CD4-positive, alpha-beta memory T cell (primary cell): ENCODE results near the gene B3GNT5. TPM values are rescaled to one million over a fixed set of nuclear protein-coding genes. Genes with fewer than 3 reads are reported as not detected.

Experiments used
- CTCF ChIA-PET: fragments of 350-600 bp; sonication (Branson Sonifier 250); formaldehyde crosslinking; loops from one replicate; lab custom pipeline; 2021; ENCODE audit warnings: inconsistent platforms; ENCODE audit not compliant: partially characterized antibody; lab: Charles Lee
- POLR2A ChIA-PET: fragments of 350-600 bp; sonication (Branson Sonifier 250); formaldehyde crosslinking; loops from one replicate; lab custom pipeline; 2021; ENCODE audit not compliant: partially characterized antibody; lab: Charles Lee
- DNase-seq, 5 donors: peaks; one replicate each; pipeline versions ENCODE4 v3.0.0 to v3.0.0-alpha.2; 2020 to 2022; ENCODE audit warnings: mixed read lengths in 1 of 5
- H3K27ac ChIP-seq: one replicate; pipeline ENCODE4 v1.7.0; 2013; ENCODE audit warnings: low read depth, low read length
- H3K27me3 ChIP-seq: 2 replicates; pipeline ENCODE4 v1.7.0; 2013; ENCODE audit warnings: mild to moderate bottlenecking, low read length, moderate library complexity; ENCODE audit not compliant: insufficient read depth
- H3K36me3 ChIP-seq: 2 replicates; pipeline ENCODE4 v1.7.0; 2013; ENCODE audit warnings: mild to moderate bottlenecking, low read length, moderate library complexity; ENCODE audit not compliant: insufficient read depth
- H3K4me1 ChIP-seq: 2 replicates; pipeline ENCODE4 v1.7.0; 2013; ENCODE audit warnings: mild to moderate bottlenecking, low read length, moderate library complexity; ENCODE audit not compliant: insufficient read depth
- H3K4me3 ChIP-seq, 2 donors: one replicate each; pipeline ENCODE4 v1.7.0; 2013; ENCODE audit warnings: low read length in 2 of 2, mild to moderate bottlenecking in 1 of 2
- H3K9me3 ChIP-seq, 2 donors: one replicate each; pipeline ENCODE4 v1.7.0; 2013; ENCODE audit warnings: low read length in 2 of 2, control low read depth in 1 of 2; ENCODE audit not compliant: control insufficient read depth in 1 of 2
- H3K27ac Mint-ChIP-seq, 7 donors: one replicate each; pipeline ENCODE4 v1.8.0; 2020 to 2021; ENCODE audit warnings: mixed read lengths in 7 of 7, mild to moderate bottlenecking in 6 of 7, inconsistent platforms in 3 of 7, moderate library complexity in 3 of 7
- H3K27me3 Mint-ChIP-seq, 2 donors: one replicate each; pipeline ENCODE4 v1.8.0; 2020 to 2021; ENCODE audit warnings: mixed read lengths in 2 of 2
- H3K36me3 Mint-ChIP-seq, 2 donors: one replicate each; pipeline ENCODE4 v1.8.0; 2020 to 2021; ENCODE audit warnings: mixed read lengths in 2 of 2, inconsistent platforms in 1 of 2, mild to moderate bottlenecking in 1 of 2
- H3K4me1 Mint-ChIP-seq, 4 donors: one replicate each; pipeline ENCODE4 v1.8.0; 2020 to 2021; ENCODE audit warnings: mixed read lengths in 4 of 4, mild to moderate bottlenecking in 1 of 4
- H3K4me3 Mint-ChIP-seq, 8 donors: one replicate each; pipeline ENCODE4 v1.8.0; 2020 to 2021; ENCODE audit warnings: mixed read lengths in 8 of 8, mild to moderate bottlenecking in 7 of 8, moderate library complexity in 6 of 8, inconsistent platforms in 3 of 8
- H3K9me3 Mint-ChIP-seq, 8 donors: one replicate each; pipeline ENCODE4 v1.8.0; 2020 to 2021; ENCODE audit warnings: mixed read lengths in 8 of 8, mild to moderate bottlenecking in 5 of 8, inconsistent platforms in 3 of 8, moderate library complexity in 1 of 8
- intact Hi-C: fragments of 100-400 bp; cut with micrococcal nuclease; formaldehyde crosslinking; loops from one replicate; pipeline ENCODE4 v1.15.1; 2023
- polyA plus RNA-seq, 2 donors: library from polyadenylated mRNA; unstranded; fragments of 300-500 nt; fragmentation: Illumina TruSeq; gene quantifications; one replicate each; pipeline ENCODE4 v1.2.3, GENCODE V29; 2021
- total RNA-seq, 2 experiments: library from RNA; stranded (reverse); gene quantifications; one replicate each; pipeline ENCODE4 v1.2.3, GENCODE V29; 2021

The B3GNT5 gene
- total and polyA plus RNA-seq, 4 experiments from 2014 or later = 0.08 to 0.53 (median 0.33) TPM

- no peaks in the 10 kb centered on the region for H3K36me3 ChIP-seq
- CTCF ChIA-PET = no interaction called here
- H3K9me3 ChIP-seq = no peaks in the 10 kb centered on the region
- H3K4me1 Mint-ChIP-seq = peaks cover 14 to 22% (median 18%) of the 10 kb centered on the region in 4 donors
- POLR2A ChIA-PET = no interaction called here
- no peak overlapping the region for H3K27ac ChIP-seq
- DNase-seq = no peak
- H3K4me3 Mint-ChIP-seq = no peak overlapping the region
- H3K4me3 ChIP-seq = no peak overlapping the region
- H3K27ac Mint-ChIP-seq = peak overlapping the region in 2 of 7 donors; percentile 12 to 48
- no peaks in the 10 kb centered on the region for H3K27me3 ChIP-seq
- no peaks in the 10 kb centered on the region for H3K27me3 Mint-ChIP-seq
- H3K9me3 Mint-ChIP-seq = no peaks in the 10 kb centered on the region
- intact Hi-C loops = no loop called here
- peaks cover 16% of the 10 kb centered on the region for H3K4me1 ChIP-seq
- H3K36me3 Mint-ChIP-seq = peaks cover 4 to 6% of the 10 kb centered on the region in 2 donors
Observed at GRCh38 chr3:183290216-183290615, 37.2 kb downstream of the B3GNT5 start.

- Histone ChIP-seq H3K27ac (no peak overlapping the region), H3K27me3 (no peaks in the 10 kb centered on the region), H3K4me1 (peaks cover 3% of the 10 kb centered on the region), H3K9me3 (no peaks in the 10 kb centered on the region), H3K4me3 (no peak overlapping the region), H3K36me3 (no peaks in the 10 kb centered on the region)
- DNase-seq = no peak
- Mint-ChIP-seq H3K4me1 (peaks cover 4 to 8% (median 5%) of the 10 kb centered on the region in 4 donors), H3K4me3 (no peak overlapping the region), H3K27ac (no peak overlapping the region), H3K9me3 (no peaks in the 10 kb centered on the region), H3K27me3 (no peaks in the 10 kb centered on the region), H3K36me3 (peaks cover 15% of the 10 kb centered on the region in 2 donors)
- CTCF ChIA-PET = interaction anchor here (1.3 kb wide), 1 partner anchor 11 kb away, joined by 3 read pairs; no protein-coding TSS in a partner anchor
- POLR2A ChIA-PET = no interaction called here
- intact Hi-C loops = no loop called here
Observed at GRCh38 chr3:183291497-183292031, 38.5 kb downstream of the B3GNT5 start.

GRCh38 chr3:183293966-183294365, 40.9 kb downstream of the B3GNT5 start:
- H3K36me3 ChIP-seq = no peaks in the 10 kb centered on the region
- Mint-ChIP-seq H3K9me3 (no peaks in the 10 kb centered on the region), H3K27me3 (no peaks in the 10 kb centered on the region), H3K4me1 (peaks cover 0 to 1% (median 0%) of the 10 kb centered on the region in 4 donors), H3K36me3 (peaks cover 19 to 21% of the 10 kb centered on the region in 2 donors), H3K27ac (no peak overlapping the region), H3K4me3 (no peak overlapping the region)
- POLR2A ChIA-PET = no interaction called here
- DNase-seq = no peak
- CTCF ChIA-PET = no interaction called here
- intact Hi-C loops = no loop called here
- H3K4me1 ChIP-seq = no peaks in the 10 kb centered on the region
- H3K27ac ChIP-seq = no peak overlapping the region
- H3K4me3 ChIP-seq = no peak overlapping the region
- no peaks in the 10 kb centered on the region for H3K9me3 ChIP-seq
- no peaks in the 10 kb centered on the region for H3K27me3 ChIP-seq

GRCh38 chr3:183295211-183295610, 42.2 kb downstream of the B3GNT5 start:
- no peak overlapping the region for H3K4me3 ChIP-seq
- no peaks in the 10 kb centered on the region for H3K9me3 ChIP-seq

GRCh38 chr3:183296944-183297343, 43.9 kb downstream of the B3GNT5 start:
- no peak overlapping the region for H3K27ac Mint-ChIP-seq
- no peaks in the 10 kb centered on the region for H3K27me3 ChIP-seq
- ChIA-PET CTCF (interaction anchor here (1.2 kb wide), 1 partner anchor 87 kb away, joined by 3 read pairs; no protein-coding TSS in a partner anchor), POLR2A (no interaction called here)
- no peak overlapping the region for H3K27ac ChIP-seq
- intact Hi-C loops = no loop called here
- no peaks in the 10 kb centered on the region for H3K9me3 Mint-ChIP-seq
- peaks cover 20 to 28% of the 10 kb centered on the region in 2 donors for H3K36me3 Mint-ChIP-seq
- H3K36me3 ChIP-seq = no peaks in the 10 kb centered on the region
- no peaks in the 10 kb centered on the region for H3K9me3 ChIP-seq
- no peak for DNase-seq
- H3K4me3 ChIP-seq = no peak overlapping the region
- no peaks in the 10 kb centered on the region for H3K4me1 ChIP-seq
- H3K27me3 Mint-ChIP-seq = no peaks in the 10 kb centered on the region
- H3K4me1 Mint-ChIP-seq = peaks cover 0 to 2% (median 0%) of the 10 kb centered on the region in 4 donors
- no peak overlapping the region for H3K4me3 Mint-ChIP-seq

More at GRCh38 chr3:183295211-183295610, 42.2 kb downstream of the B3GNT5 start:
- no peaks in the 10 kb centered on the region for H3K9me3 Mint-ChIP-seq
- CTCF ChIA-PET = interaction anchor here (1.6 kb wide), 1 partner anchor 14 kb away, joined by 4 read pairs; no protein-coding TSS in a partner anchor
- peak overlapping the region in 1 of 7 donors; percentile 12 for H3K27ac Mint-ChIP-seq
- peaks cover 22 to 24% of the 10 kb centered on the region in 2 donors for H3K36me3 Mint-ChIP-seq
- Histone ChIP-seq H3K27ac (no peak overlapping the region), H3K4me1 (no peaks in the 10 kb centered on the region), H3K36me3 (no peaks in the 10 kb centered on the region), H3K27me3 (no peaks in the 10 kb centered on the region)
- intact Hi-C loops = no loop called here
- no peaks in the 10 kb centered on the region for H3K27me3 Mint-ChIP-seq
- H3K4me3 Mint-ChIP-seq = no peak overlapping the region
- DNase-seq = no peak
- peaks cover 0 to 1% (median 0%) of the 10 kb centered on the region in 4 donors for H3K4me1 Mint-ChIP-seq
- POLR2A ChIA-PET = no interaction called here

GRCh38 chr3:183298701-183299153, 45.7 kb downstream of the B3GNT5 start:
- H3K36me3 Mint-ChIP-seq = peaks cover 20 to 39% of the 10 kb centered on the region in 2 donors
- CTCF ChIA-PET = interaction anchor here (1.1 kb wide), 1 partner anchor 16 kb away, joined by 3 read pairs; no protein-coding TSS in a partner anchor
- DNase-seq = no peak
- no peak overlapping the region for H3K4me3 Mint-ChIP-seq
- Histone ChIP-seq H3K4me3 (no peak overlapping the region), H3K9me3 (no peaks in the 10 kb centered on the region), H3K4me1 (no peaks in the 10 kb centered on the region), H3K27me3 (no peaks in the 10 kb centered on the region), H3K36me3 (no peaks in the 10 kb centered on the region), H3K27ac (no peak overlapping the region)
- H3K27ac Mint-ChIP-seq = no peak overlapping the region
- no peaks in the 10 kb centered on the region for H3K9me3 Mint-ChIP-seq
- POLR2A ChIA-PET = no interaction called here
- H3K27me3 Mint-ChIP-seq = no peaks in the 10 kb centered on the region
- H3K4me1 Mint-ChIP-seq = peaks cover 0 to 2% (median 0%) of the 10 kb centered on the region in 4 donors
- intact Hi-C loops = no loop called here

- H3K9me3 ChIP-seq = no peaks in the 10 kb centered on the region
- POLR2A ChIA-PET = no interaction called here
- CTCF ChIA-PET = interaction anchor here (1.1 kb wide), 1 partner anchor 15 kb away, joined by 3 read pairs; no protein-coding TSS in a partner anchor
- no peak for DNase-seq
- H3K4me1 ChIP-seq = no peaks in the 10 kb centered on the region
- H3K4me3 Mint-ChIP-seq = no peak overlapping the region
- peaks cover 19 to 44% of the 10 kb centered on the region in 2 donors for H3K36me3 Mint-ChIP-seq
- no peaks in the 10 kb centered on the region for H3K9me3 Mint-ChIP-seq
- intact Hi-C loops = no loop called here
- H3K27ac Mint-ChIP-seq = no peak overlapping the region
- no peaks in the 10 kb centered on the region for H3K27me3 ChIP-seq
- peaks cover 0 to 2% (median 0%) of the 10 kb centered on the region in 4 donors for H3K4me1 Mint-ChIP-seq
- H3K27me3 Mint-ChIP-seq = no peaks in the 10 kb centered on the region
- H3K36me3 ChIP-seq = no peaks in the 10 kb centered on the region
- no peak overlapping the region for H3K4me3 ChIP-seq
- no peak overlapping the region for H3K27ac ChIP-seq
Observed at GRCh38 chr3:183299976-183300375, 46.9 kb downstream of the B3GNT5 start.
